Measurements from ENCODE around the gene SRGAP2C.
"Not testable (repeated sequence)": the region's sequence is repeated elsewhere in the genome, so short reads cannot be mapped to it uniquely, and the experiment has no call there.

DNA sequence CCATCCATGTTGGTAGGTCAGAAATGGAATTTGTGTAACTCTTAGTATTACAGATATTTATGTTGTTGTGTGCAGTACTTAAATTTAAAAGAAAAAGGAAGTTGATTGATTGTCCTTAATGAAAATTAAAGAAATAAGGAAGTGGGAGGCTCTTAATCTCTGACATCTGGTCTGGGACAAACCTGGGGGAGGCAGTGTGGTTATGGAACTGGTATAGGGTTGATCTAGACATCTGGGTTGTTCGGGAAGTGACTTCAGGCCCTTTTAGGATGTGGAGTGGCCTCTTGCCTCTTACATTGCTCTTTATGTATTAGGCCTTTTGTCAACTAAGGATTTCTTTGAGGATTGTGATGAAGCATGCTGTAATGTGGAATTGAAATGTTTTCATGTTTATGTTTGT is 15.5 kb downstream of the SRGAP2C start:
- TF ChIP-seq, protein P1, sequence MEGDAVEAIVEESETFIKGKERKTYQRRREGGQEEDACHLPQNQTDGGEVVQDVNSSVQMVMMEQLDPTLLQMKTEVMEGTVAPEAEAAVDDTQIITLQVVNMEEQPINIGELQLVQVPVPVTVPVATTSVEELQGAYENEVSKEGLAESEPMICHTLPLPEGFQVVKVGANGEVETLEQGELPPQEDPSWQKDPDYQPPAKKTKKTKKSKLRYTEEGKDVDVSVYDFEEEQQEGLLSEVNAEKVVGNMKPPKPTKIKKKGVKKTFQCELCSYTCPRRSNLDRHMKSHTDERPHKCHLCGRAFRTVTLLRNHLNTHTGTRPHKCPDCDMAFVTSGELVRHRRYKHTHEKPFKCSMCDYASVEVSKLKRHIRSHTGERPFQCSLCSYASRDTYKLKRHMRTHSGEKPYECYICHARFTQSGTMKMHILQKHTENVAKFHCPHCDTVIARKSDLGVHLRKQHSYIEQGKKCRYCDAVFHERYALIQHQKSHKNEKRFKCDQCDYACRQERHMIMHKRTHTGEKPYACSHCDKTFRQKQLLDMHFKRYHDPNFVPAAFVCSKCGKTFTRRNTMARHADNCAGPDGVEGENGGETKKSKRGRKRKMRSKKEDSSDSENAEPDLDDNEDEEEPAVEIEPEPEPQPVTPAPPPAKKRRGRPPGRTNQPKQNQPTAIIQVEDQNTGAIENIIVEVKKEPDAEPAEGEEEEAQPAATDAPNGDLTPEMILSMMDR (conservative IDR thresholded peaks at IDR 0.05), result not testable (repeated sequence)
- not testable (repeated sequence) for TF ChIP-seq EZH2 (IDR thresholded peaks at IDR 0.05; ENCODE audit: low read depth)

All from PC-9 (cell line).